Measurements from ENCODE around the gene KCNG2. TPM values are rescaled to one million over a fixed set of nuclear protein-coding genes. Genes with fewer than 3 reads are reported as not detected.

KCNG2 gene
- total RNA-seq, 8 experiments from 2014 or later = 0.16 to 0.76 (median 0.19) TPM; not detected in 2

DNA sequence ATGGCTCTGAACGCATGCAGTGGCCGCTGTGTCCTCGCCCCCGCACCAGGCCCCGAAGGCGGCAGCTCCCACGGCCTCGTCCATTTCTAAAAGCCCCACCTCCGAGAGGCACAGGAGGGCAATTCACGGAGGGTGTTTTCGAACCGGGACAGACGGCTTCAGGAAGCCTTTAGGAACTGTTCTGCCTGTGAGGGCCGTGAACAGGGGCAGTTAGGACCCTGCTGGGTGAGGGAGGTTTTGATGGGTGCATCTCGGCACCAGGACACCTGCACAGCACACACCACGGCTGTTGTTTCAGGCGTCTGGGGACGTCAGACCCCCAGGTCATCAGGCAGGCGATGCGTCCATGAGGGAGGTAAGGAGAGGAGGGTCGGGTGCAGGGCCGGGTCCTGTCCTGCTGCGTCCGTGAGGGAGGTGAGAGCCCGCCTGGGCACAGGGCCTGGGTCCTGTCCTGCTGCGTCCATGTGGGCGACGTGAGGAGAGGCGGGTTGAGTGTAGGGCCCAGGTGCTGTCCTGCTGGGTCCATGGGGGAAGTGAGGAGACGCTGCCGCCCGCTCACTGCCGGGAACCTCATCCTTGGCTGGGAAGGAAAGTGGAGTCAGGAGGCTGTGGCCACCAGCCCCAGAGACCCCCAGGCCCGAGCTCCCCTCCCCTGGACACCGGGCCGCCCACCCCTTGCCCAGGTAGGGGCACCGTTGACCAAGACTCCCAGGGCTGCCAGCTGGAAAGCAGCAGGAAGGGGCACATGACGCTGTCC lies 25.5 kb upstream of the KCNG2 start:
- Histone ChIP-seq H3K4me3 (no peak overlapping the region), H3K4me1 (replicated peaks in 1 of 2) (no peaks in the 10 kb centered on the region), H3K27ac (no peak overlapping the region)
- 61 to 80% (median 69%) methylated on average over 1 to 9 of the region's 38 CpGs; no CpG with 5 or more reads in 3 of the 10 experiments for WGBS, 10 experiments
- no peak for ATAC-seq (replicated peaks in 6 of 8)
- in situ Hi-C loops (cut with MboI; ENCODE audit: low pct_unique_long_range_greater_than_20kb in 2 of 9, low sequenced_read_pairs in 9 of 9, unreplicated experiment in 9 of 9) = no loop called here

DNA sequence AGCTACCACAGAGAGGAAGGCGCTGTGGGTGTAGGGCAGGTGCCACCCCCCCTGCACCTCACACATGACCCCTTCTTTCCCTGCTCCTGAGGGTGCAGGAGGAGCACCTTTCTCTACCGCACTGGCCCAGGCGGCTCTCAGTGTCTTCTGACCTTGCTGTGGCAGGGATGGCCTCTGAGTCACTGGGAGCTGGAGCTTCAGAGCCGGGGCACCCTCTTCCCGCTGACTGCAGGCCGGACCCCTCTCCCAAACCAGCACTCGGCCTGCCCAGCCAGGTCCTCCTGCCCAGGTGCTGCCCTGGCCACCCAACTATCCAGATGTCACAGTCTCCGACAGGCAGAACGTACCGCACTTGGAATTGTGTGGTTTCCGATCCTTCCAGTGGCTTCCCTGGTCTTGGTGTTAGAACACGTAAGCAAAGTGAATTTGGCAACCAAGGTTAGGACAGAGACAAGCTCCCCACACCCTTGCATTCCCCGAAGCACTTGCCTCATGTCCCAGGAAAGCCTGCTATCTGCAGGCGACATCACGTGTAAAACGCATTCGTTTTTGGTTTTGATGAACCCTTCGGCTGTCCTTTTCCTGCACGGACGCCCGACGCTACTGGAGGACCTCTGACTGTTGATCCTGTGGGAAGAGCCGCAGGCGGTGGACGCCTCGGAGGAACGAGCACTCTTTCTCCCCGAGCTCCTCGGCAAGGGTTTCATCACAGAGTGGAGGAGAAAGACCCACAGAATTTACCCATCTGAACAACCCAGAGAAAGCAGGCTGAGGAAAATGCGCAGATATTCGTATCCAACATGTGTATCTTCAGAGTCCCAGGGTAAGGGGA lies 24.7 kb upstream of the KCNG2 start:
- Histone ChIP-seq H3K4me3 (no peak overlapping the region), H3K4me1 (replicated peaks in 1 of 2) (no peaks in the 10 kb centered on the region), H3K27ac (no peak overlapping the region)
- ATAC-seq (replicated peaks in 6 of 8) = no peak
- WGBS, 10 experiments = 46 to 100% (median 85%) methylated on average over 2 to 12 of the region's 31 CpGs; no CpG with 5 or more reads in 4 of the 10 experiments
- in situ Hi-C loops (cut with MboI; ENCODE audit: low pct_unique_long_range_greater_than_20kb in 2 of 9, low sequenced_read_pairs in 9 of 9, unreplicated experiment in 9 of 9) = no loop called here

DNA sequence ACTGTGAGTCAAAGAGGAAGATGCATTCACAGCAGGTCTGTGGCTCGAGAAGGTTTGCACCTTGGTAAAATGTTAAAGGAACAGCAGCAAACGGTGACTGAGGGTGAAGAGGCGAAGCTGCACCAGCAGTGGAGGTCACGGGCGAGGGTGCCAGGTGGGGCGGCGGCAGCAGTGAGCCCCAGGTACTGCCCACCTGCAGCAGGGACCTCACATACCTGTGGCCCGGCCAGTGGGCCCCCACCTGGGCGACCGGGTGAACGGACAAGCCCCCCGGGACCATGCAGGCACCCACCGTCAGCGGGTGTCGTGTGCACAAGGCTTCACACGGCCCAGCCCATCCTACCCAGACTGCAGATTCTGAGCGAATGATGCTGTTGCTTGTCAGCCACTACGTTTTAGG lies 23.6 kb upstream of the KCNG2 start:
- 58 to 86% (median 59%) methylated on average over 3 to 10 of the region's 18 CpGs; no CpG with 5 or more reads in 7 of the 10 experiments for WGBS, 10 experiments
- Histone ChIP-seq H3K27ac (no peak overlapping the region), H3K4me3 (no peak overlapping the region), H3K4me1 (replicated peaks in 1 of 2) (no peaks in the 10 kb centered on the region)
- no peak for ATAC-seq (replicated peaks in 6 of 8)
- in situ Hi-C loops (cut with MboI; ENCODE audit: low pct_unique_long_range_greater_than_20kb in 2 of 9, low sequenced_read_pairs in 9 of 9, unreplicated experiment in 9 of 9) = no loop called here

DNA sequence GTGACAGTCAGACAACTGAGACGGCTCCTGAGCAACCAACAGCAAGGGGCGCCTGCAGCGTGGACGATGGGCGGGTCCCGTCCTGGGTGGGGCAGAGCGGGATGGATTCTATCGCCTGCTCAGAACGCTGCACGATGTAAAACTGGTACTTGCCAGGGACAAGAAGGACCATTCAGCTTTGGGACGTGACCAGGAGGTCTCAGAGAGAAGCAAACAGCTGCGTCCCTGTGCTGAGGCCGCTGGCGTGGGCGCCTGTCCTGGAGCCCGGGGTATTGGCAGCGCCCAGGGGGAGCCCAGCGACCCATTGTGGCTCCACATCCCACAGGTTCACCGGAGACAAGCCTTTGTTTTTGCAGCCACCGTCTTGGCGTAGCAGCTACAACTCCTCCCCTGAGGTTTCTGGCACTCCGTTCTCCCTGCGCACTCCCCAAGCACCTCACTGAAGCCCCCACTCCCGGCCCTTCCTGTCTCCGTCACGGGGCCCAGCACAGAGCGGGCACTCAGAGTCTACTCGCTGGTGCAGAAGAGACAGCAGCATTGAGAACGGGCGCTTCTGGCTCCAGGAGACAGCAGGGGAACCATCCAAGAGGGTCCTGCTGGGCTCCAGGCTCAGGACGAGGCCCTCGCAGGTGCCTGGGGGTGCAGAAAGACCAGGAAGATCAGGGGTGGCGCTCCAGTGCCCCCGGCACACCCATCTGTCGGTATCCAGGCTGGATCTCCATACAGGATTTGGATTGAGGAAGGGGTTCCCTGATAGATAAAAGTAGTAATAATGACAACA lies 22.1 kb upstream of the KCNG2 start:
- WGBS, 10 experiments = 30 to 90% (median 67%) methylated on average over 1 to 7 of the region's 35 CpGs; no CpG with 5 or more reads in 2 of the 10 experiments
- Histone ChIP-seq H3K27ac (no peak overlapping the region), H3K4me1 (replicated peaks in 1 of 2) (no peaks in the 10 kb centered on the region), H3K4me3 (no peak overlapping the region)
- in situ Hi-C loops (cut with MboI; ENCODE audit: low pct_unique_long_range_greater_than_20kb in 2 of 9, low sequenced_read_pairs in 9 of 9, unreplicated experiment in 9 of 9) = no loop called here
- ATAC-seq (replicated peaks in 6 of 8) = no peak

DNA sequence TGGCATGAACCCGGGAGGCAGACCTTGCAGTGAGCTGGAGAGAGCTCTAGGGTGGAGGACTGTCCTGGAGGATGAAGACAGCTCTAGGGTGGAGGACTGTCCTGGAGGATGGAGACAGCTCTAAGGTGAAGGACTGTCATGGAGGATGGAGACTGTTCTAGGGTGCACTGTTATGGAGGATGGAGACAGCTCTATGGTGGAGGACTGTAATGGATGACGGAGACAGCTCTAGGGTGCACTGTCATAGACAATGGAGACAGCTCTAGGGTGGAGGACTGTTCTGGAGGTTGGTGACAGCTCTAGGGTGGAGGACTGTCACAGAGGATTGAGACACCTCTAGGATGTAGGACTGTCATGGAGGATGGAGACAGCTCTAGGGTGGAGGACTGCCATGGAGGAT lies 21.1 kb upstream of the KCNG2 start:
- ATAC-seq (replicated peaks in 6 of 8) = no peak
- in situ Hi-C loops (cut with MboI; ENCODE audit: low pct_unique_long_range_greater_than_20kb in 2 of 9, low sequenced_read_pairs in 9 of 9, unreplicated experiment in 9 of 9) = no loop called here
- Histone ChIP-seq H3K27ac (no peak overlapping the region), H3K4me1 (replicated peaks in 1 of 2) (no peaks in the 10 kb centered on the region), H3K4me3 (no peak overlapping the region)
- WGBS, 10 experiments = 45 to 75% methylated on average over 1 to 2 of the region's 2 CpGs; no CpG with 5 or more reads in 8 of the 10 experiments

DNA sequence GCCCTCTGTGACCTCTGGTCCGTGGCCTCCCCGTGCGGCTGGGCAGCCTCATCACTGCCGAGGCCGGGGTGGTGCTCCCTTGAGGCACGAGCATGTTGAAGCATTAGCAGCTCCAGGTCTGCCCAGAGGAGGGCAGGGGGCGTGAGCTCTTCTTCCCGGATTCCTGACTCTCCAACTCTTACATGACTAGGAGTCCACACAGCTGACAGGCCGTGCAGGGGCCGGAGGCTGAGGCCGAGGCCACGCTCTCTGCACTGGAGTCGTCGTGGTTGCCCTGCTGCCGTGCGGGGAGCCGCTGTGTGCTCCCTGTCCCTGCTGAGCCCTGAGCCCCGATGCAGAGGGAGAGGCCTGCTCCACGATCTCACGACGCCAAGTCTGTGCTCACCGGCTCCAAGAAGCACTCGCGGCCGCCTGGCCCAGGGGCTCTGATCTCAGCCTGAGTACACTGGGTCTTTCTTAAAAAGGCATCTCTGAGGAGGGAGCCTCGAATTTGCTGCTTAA lies 19.4 kb upstream of the KCNG2 start:
- Histone ChIP-seq H3K4me1 (replicated peaks in 1 of 2) (no peaks in the 10 kb centered on the region), H3K4me3 (no peak overlapping the region), H3K27ac (no peak overlapping the region)
- ATAC-seq (replicated peaks in 6 of 8) = peak in 1 of 8 experiments; percentile 27
- in situ Hi-C loops (cut with MboI; ENCODE audit: low pct_unique_long_range_greater_than_20kb in 2 of 9, low sequenced_read_pairs in 9 of 9, unreplicated experiment in 9 of 9) = no loop called here
- WGBS, 10 experiments = 0 to 55% (median 50%) methylated on average over 1 to 7 of the region's 26 CpGs; no CpG with 5 or more reads in 7 of the 10 experiments

DNA sequence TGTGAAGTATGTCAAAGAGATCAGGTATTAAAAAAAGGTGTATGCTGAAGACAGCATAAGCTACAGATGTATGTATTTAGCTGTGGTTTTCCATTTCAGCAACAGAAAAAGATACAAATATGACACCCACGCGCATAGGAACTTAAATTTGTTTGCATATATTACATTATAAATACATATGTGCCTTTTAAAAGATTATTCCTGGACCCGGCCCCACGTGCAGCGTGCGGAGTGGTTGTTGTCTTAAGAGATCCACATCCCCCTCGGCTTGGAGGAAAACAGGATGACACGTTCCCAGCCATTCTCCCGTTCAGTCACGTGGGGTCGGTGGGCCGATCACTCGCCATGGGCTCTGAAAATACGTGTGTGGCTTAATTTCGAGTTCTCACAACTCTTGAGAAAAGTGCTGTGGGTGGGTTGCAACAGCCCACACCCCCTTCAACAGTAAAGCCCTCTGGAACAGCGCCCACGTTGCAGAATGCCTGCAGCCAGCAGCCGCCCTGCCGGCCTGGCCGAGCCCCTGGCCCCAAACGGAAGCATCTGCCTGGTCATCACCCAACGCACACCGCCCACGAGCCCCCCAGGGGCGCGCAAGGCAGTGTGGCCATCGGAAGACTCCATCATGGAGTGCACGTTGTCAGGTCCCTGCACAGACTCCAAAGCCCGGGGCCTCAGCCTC lies 18.6 kb upstream of the KCNG2 start:
- peak in 1 of 8 experiments; percentile 19 for ATAC-seq (replicated peaks in 6 of 8)
- in situ Hi-C loops (cut with MboI; ENCODE audit: low pct_unique_long_range_greater_than_20kb in 2 of 9, low sequenced_read_pairs in 9 of 9, unreplicated experiment in 9 of 9) = no loop called here
- 6 to 90% (median 72%) methylated on average over 1 to 16 of the region's 29 CpGs; no CpG with 5 or more reads in 2 of the 10 experiments for WGBS, 10 experiments
- Histone ChIP-seq H3K4me1 (replicated peaks in 1 of 2) (no peaks in the 10 kb centered on the region), H3K4me3 (no peak overlapping the region), H3K27ac (no peak overlapping the region)

DNA sequence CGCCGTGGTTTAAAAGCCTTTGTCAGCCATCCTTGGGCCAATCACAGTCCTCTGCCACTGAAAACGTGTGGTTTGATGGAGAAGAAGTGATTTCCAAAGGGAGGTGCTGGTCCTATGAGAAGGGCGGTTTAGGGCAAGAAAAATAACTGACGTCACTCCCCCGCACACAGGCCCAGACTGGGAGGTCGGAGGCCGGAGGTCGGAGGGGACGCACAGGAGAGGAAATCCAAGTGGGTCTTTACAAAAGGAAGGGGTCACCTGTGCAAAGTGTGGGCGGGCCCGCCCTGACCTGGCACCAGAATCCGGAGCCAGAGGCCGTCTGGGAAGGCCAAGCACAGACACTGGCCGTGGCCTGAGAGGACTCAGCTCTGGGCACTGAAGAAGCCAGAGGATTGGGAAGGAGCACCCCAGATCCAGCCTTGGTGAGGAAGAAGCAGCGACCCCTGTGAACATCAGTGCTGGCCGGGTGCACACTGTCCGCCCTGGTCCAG lies 18.0 kb upstream of the KCNG2 start:
- no peak overlapping the region for H3K4me3 ChIP-seq
- H3K4me1 ChIP-seq (replicated peaks in 1 of 2) = no peaks in the 10 kb centered on the region
- H3K27ac ChIP-seq = no peak overlapping the region
- in situ Hi-C loops (cut with MboI; ENCODE audit: low pct_unique_long_range_greater_than_20kb in 2 of 9, low sequenced_read_pairs in 9 of 9, unreplicated experiment in 9 of 9) = no loop called here
- ATAC-seq (replicated peaks in 6 of 8) = no peak
- 71 to 94% (median 90%) methylated on average over 2 to 12 of the region's 18 CpGs; no CpG with 5 or more reads in 3 of the 10 experiments for WGBS, 10 experiments

DNA sequence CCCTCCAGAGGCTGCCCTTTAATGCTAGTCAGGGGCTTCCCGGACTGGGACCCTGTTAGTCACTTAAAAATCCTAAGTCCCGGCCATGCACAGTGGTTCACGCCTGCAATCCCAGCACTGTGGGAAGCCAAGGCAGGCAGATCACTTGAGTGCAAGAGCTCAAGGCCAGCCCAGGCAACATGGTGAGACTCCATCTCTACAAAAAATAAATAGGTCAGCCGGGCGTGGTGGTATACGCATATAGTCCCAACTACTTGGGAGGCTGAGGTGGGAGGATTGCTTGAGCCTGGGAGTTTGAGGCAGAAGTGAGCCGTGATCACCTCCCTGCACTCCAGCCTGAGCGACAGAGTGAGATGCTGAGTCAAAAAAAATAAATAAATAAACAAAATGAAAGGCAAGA lies 17.2 kb upstream of the KCNG2 start:
- Histone ChIP-seq H3K27ac (no peak overlapping the region), H3K4me3 (no peak overlapping the region), H3K4me1 (replicated peaks in 1 of 2) (peaks cover 0 to 2% of the 10 kb centered on the region in 2 donors)
- WGBS, 10 experiments = 72 to 100% (median 97%) methylated on average over 1 to 5 of the region's 8 CpGs; no CpG with 5 or more reads in 2 of the 10 experiments
- ATAC-seq (replicated peaks in 6 of 8) = no peak
- in situ Hi-C loops (cut with MboI; ENCODE audit: low pct_unique_long_range_greater_than_20kb in 2 of 9, low sequenced_read_pairs in 9 of 9, unreplicated experiment in 9 of 9) = no loop called here

DNA sequence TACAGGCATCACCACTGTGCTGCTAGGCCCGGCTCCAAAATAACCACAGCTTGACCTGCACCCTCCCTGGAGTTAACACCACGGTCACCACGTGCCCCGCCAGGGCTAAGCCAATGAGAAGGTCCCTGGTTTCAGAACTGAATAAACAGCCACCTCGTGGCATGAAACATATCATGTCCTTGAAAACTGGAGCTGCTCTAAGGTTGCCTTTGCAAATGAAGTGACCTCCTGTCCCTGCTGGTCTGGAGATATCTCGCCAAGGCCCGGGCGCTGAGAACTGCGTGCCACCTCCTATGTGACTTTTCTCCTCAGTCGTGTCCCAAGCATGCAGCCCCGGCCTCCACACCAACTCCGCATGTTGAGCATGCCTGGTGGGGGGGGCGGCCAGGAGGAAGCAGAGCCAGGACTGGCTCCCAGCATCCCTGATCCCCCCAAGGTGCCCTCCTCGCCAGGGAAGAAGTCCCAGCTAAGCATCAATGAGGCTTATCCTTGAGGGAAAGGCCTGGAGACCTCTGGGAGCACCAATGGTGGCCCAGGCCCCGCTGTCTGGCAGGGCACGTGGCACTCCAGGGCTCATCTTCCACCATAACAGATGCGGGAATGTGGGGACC lies 16.3 kb upstream of the KCNG2 start:
- in situ Hi-C loops (cut with MboI; ENCODE audit: low pct_unique_long_range_greater_than_20kb in 2 of 9, low sequenced_read_pairs in 9 of 9, unreplicated experiment in 9 of 9) = no loop called here
- Histone ChIP-seq H3K4me1 (replicated peaks in 1 of 2) (peaks cover 0 to 2% of the 10 kb centered on the region in 2 donors), H3K27ac (no peak overlapping the region), H3K4me3 (no peak overlapping the region)
- no peak for ATAC-seq (replicated peaks in 6 of 8)
- WGBS, 10 experiments = 31 to 100% (median 77%) methylated on average over 1 to 12 of the region's 17 CpGs; no CpG with 5 or more reads in 3 of the 10 experiments

DNA sequence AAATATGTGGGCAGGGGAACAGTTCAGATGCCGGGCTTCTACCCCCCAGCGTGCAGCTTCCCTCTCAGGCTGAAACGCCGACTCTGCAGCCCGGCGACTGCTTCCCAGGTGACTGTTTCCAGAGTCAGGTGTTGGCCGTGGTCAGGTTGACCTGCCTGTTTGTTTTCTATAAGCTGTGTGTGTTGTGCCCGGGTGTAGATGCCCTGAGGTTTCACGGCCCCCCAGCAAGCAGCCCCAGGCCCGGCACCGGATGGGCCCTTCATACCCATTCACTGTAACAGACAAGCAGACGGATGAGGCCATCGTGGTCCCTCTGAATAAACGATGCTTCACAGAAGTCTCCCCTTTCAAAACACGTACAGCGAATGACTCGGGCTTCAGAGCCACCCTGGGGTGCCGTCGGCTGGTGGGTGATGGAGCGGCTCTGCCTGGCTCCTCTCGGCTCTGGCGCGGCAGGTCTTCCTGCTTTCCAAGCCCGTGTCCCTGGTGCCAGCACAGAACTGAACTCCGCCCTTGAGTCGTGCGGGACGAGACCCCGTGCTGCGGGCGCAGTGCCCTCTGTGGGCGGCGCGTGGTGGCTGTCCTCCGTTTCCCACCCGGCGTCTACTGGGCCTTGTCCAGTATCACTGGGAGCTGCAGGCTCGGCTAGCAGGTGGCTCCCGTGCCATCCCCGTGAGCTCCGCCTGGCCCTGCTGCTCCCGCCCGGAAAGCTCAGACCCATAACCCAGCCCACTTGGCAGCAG lies 15.0 kb upstream of the KCNG2 start:
- Histone ChIP-seq H3K4me1 (replicated peaks in 1 of 2) (peaks cover 0 to 2% of the 10 kb centered on the region in 2 donors), H3K4me3 (no peak overlapping the region), H3K27ac (no peak overlapping the region)
- ATAC-seq (replicated peaks in 6 of 8) = no peak
- in situ Hi-C loops (cut with MboI; ENCODE audit: low pct_unique_long_range_greater_than_20kb in 2 of 9, low sequenced_read_pairs in 9 of 9, unreplicated experiment in 9 of 9) = no loop called here
- WGBS, 10 experiments = 28 to 90% (median 86%) methylated on average over 2 to 20 of the region's 43 CpGs; no CpG with 5 or more reads in 5 of the 10 experiments
